ENCODE results near the gene COPA. TPM values are rescaled to one million over a fixed set of nuclear protein-coding genes. Genes with fewer than 3 reads are reported as not detected.

The COPA gene
- polyA plus RNA-seq, 3 donors, result 76.7 to 199 (median 195) TPM

GRCh38 chr1:160373696-160374095, 30.6 kb upstream of the COPA start:
- Mint-ChIP-seq H3K9me3 (peaks cover 0 to 2% (median 0%) of the 10 kb centered on the region in 7 donors), H3K4me3 (no peak overlapping the region), H3K27ac (peak overlapping the region in 1 of 7 donors; percentile 4), H3K4me1 (peaks cover 36% of the 10 kb centered on the region), H3K27me3 (ENCODE audit: low read depth in 3 of 3) (peaks cover 2 to 7% (median 4%) of the 10 kb centered on the region in 3 donors), H3K36me3 (no peaks in the 10 kb centered on the region)
- H3K4me1 ChIP-seq (ENCODE audit: control insufficient read depth in 1 of 2, insufficient read depth in 2 of 2, low read length in 2 of 2), result peaks cover 28 to 37% of the 10 kb centered on the region in 2 donors
- no peak overlapping the region for H3K9ac ChIP-seq (ENCODE audit: insufficient read depth, low read length, poor library complexity, severe bottlenecking)
- WGBS (ENCODE audit: insufficient coverage), result 50% methylated on average over 2 of the region's 4 CpGs
- no peak for DNase-seq
- no peaks in the 10 kb centered on the region for H3K9me3 ChIP-seq (replicated peaks in 1 of 2; ENCODE audit: control insufficient read depth in 1 of 2, insufficient read depth in 1 of 2, low read length in 2 of 2)
- H2AFZ ChIP-seq (ENCODE audit: insufficient read depth, low read depth, low read length, poor library complexity, severe bottlenecking), result no peak overlapping the region
- H3K36me3 ChIP-seq (replicated peaks in 1 of 2; ENCODE audit: control insufficient read depth in 1 of 2, insufficient read depth in 2 of 2, low read length in 2 of 2), result no peaks in the 10 kb centered on the region
- no peaks in the 10 kb centered on the region for H4K20me1 ChIP-seq (ENCODE audit: insufficient read depth, low read length)
- H3K79me2 ChIP-seq (ENCODE audit: insufficient read depth, low read length), result no peaks in the 10 kb centered on the region
- no peak overlapping the region for H3K4me3 ChIP-seq (replicated peaks in 1 of 3; ENCODE audit: low read depth in 2 of 3, low read length in 3 of 3)
- no peak for TF ChIP-seq CTCF (IDR thresholded peaks at IDR 0.05)
- H3K4me2 ChIP-seq (replicated peaks; ENCODE audit: extremely low read depth, low read length, poor library complexity, severe bottlenecking), result no peak overlapping the region
- no peak overlapping the region for H3K27ac ChIP-seq (ENCODE audit: low read depth in 1 of 2, low read length in 2 of 2)
- no peaks in the 10 kb centered on the region for H3K27me3 ChIP-seq (ENCODE audit: control insufficient read depth in 2 of 2, insufficient read depth in 2 of 2, low read length in 2 of 2)
- intact Hi-C loops (cut with micrococcal nuclease), result no loop called here

GRCh38 chr1:160371756-160372155, 28.7 kb upstream of the COPA start:
- intact Hi-C loops (cut with micrococcal nuclease), result no loop called here
- peaks cover 43% of the 10 kb centered on the region for H3K4me1 Mint-ChIP-seq

More at GRCh38 chr1:160371756-160372155, 28.7 kb upstream of the COPA start:
- peaks cover 6 to 13% (median 9%) of the 10 kb centered on the region in 3 donors for H3K27me3 Mint-ChIP-seq (ENCODE audit: low read depth in 3 of 3)
- Histone ChIP-seq H3K4me3 (replicated peaks in 1 of 3; ENCODE audit: low read depth in 2 of 3, low read length in 3 of 3) (no peak overlapping the region), H2AFZ (ENCODE audit: insufficient read depth, low read depth, low read length, poor library complexity, severe bottlenecking) (no peak overlapping the region), H3K79me2 (ENCODE audit: insufficient read depth, low read length) (no peaks in the 10 kb centered on the region), H3K27me3 (ENCODE audit: control insufficient read depth in 2 of 2, insufficient read depth in 2 of 2, low read length in 2 of 2) (peaks cover 0 to 3% of the 10 kb centered on the region in 2 donors), H3K4me2 (replicated peaks; ENCODE audit: extremely low read depth, low read length, poor library complexity, severe bottlenecking) (no peak overlapping the region), H4K20me1 (ENCODE audit: insufficient read depth, low read length) (no peaks in the 10 kb centered on the region), H3K9ac (ENCODE audit: insufficient read depth, low read length, poor library complexity, severe bottlenecking) (no peak overlapping the region), H3K27ac (ENCODE audit: low read depth in 1 of 2, low read length in 2 of 2) (no peak overlapping the region), H3K36me3 (replicated peaks in 1 of 2; ENCODE audit: control insufficient read depth in 1 of 2, insufficient read depth in 2 of 2, low read length in 2 of 2) (no peaks in the 10 kb centered on the region), H3K9me3 (replicated peaks in 1 of 2; ENCODE audit: control insufficient read depth in 1 of 2, insufficient read depth in 1 of 2, low read length in 2 of 2) (no peaks in the 10 kb centered on the region), H3K4me1 (ENCODE audit: control insufficient read depth in 1 of 2, insufficient read depth in 2 of 2, low read length in 2 of 2) (peaks cover 28 to 37% of the 10 kb centered on the region in 2 donors)
- no peaks in the 10 kb centered on the region for H3K36me3 Mint-ChIP-seq
- peaks cover 0 to 2% (median 0%) of the 10 kb centered on the region in 7 donors for H3K9me3 Mint-ChIP-seq
- H3K4me3 Mint-ChIP-seq, result no peak overlapping the region
- WGBS (ENCODE audit: insufficient coverage), result 21% methylated on average over 4 of the region's 4 CpGs
- H3K27ac Mint-ChIP-seq, result peak overlapping the region in 1 of 7 donors; percentile 62
- DNase-seq, result no peak
- TF ChIP-seq CTCF (IDR thresholded peaks at IDR 0.05), result no peak
